HCEC 1CT (cell line): ENCODE results near the gene HDHD5.
A peak's percentile ranks its signal among the peaks of the same experiment; 100 is the strongest.

ENCODE experiments used
- DNase-seq: peaks from one replicate; pipeline ENCODE4 v3.0.0-alpha.2; 2017

The HDHD5 gene

DNA sequence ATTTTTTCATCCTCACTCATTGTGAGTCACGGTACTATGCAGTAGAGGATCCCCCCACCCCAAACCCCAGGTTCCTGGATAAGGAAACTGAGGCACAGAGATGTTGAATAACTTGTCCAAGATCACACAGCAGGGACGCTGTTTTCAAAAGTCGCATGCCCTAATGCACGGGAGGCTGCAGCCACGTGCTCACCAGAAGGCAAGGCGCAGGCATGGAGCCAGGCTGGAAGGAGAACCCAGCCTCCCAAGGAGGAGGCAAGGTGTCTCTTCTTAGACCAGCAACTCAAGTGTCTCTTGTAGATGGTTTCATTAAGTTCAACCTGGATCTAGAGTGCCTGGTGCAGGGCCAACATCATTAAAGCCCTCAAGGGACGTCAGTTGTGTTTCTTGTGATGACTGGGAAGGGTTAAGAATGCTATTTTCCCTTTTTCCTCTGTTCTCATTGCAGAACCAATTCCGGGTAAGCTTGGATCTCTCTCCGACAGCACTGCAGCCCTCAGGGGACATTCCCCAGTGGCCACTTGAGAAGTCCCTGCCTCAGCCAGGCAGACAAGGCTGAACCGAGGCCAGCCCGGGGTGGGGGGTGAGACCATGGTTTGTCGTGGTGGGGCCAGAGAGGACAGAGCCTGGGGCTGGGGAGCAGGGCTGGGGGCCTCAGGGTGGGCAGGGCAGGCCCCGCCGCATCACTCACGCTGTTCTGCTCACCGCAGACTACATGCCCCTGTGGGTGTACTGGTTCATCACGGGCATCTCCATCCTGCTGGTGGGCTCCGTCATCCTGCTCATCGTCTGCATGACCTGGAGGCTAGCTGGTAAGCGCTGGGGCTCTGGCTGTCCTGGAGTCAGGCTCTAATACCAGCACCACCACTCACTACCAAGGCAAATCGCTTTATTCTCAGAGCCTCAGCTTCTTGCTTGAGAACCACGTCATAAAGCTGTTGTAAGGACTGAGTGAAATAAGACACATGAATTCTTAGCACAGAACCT lies 53.6 kb downstream of the HDHD5 start:
- DNase-seq, result no peak

DNA sequence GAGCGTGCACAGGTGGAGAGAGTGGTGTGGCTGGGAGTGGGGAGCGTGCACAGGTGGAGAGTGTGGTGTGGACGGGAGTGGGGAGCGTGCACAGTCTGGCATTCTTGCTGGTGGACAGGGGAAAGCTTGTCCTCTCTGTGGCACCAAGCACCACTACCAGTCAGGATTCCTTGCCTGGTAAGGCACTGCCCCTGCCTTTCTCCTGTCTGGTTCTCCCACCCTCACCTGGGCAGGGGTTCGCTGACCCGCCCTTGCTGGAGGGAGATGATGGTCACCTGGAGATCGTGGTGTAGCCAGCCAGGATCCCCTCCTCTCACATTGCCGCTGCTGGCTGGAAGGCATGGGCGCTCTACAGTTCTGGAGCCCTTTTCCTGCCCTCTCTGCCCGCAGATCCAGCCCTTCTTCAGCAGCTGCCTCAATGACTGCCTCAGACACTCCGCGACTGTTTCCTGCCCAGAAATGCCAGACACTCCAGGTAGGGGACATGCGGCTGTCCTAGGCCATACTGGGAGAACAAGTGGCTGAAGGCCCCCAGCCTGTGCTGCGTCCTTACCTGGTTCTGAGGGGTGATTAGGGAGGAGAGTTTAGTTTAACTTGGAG lies 54.6 kb downstream of the HDHD5 start:
- no peak for DNase-seq

DNA sequence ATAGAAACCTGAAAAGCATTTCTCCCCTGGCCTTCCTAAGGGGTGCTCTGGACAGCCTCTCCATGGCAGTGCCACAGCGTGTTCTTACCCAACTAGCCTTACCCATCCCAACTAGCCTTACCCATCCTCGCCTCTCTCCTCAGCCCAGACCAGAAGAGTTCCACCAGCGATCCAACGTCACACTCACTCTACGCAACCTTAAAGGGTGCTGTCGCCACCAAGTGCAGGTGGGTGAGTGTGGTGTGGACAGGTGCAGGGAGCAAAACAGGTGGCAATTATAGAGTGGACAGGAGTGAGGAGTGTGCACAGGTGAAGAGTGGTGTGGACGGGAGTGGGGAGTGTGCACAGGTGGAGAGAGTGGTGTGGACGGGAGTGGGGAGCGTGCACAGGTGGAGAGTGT lies 55.7 kb downstream of the HDHD5 start:
- DNase-seq, result no peak

DNA sequence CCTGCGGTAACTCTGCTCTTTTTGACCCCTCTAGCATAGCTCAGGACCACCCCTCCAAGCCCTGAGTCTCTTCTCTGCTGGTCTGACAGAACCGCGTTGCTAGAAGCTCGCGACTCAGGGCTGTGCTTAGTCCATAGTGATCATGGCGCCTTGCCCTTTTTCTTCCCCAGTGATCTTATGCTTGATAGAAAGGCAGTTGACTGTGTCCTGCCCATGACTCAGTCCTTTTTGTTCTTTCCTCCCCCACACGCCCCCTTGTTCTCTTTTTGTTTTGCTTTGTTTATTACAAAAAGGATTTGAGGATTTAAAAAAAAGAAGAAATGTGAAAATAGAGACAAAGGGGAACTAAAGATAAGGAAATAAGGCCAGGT lies 56.8 kb downstream of the HDHD5 start:
- DNase-seq, result no peak

DNA sequence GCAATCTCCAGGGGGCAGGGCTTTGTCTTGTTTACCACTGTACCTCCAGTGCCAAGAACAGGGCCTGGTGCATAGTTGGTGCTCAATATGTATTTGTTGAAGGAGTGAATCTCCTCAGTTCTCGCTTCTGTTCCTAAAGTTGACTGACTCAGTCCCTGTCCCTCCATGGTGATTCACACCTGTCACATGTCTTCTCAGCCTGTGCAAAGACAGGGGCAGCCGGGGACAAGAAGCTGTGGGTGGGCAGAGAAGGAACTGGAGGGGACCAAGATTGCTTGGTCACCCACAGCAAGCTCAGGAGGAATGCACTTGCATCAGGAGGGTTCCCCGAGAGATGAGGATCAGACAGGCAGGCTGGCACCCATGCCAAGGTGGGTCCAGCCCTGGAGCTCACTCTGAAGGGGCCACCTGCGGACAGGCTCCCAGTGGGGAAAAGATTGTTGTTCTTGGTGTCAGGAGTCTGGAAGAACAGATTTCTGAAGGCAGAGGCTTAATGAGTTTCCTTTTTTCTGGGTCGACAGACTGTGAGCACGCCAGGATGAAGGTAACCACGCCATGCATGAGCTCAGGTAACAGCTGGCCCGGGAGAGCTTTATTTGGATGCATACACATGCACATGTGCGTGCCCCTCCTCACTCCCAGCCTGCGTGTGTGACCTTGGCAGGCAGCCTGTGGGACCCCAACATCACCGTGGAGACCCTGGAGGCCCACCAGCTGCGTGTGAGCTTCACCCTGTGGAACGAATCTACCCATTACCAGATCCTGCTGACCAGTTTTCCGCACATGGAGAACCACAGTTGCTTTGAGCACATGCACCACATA lies 57.4 kb downstream of the HDHD5 start:
- DNase-seq, result no peak

DNA sequence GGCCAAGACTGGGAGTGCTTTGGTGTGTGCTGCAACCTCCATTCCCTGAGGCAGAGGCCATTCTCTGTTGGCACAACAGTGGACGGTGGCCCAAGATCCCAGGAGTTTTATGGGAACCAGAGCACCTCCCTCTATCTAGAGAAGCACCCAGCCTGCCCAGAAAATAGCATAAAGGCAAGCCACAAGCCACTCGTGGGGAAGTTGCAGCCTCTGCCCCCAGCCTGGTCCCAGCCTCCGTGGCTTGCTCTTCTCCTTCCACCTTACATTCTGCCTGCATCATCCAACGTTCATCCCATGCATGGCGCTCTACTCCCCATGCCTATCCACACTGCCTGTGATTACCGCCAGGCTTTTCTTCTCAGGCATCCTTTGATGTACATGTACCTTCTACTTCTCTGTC lies 58.5 kb downstream of the HDHD5 start:
- DNase-seq, result no peak

DNA sequence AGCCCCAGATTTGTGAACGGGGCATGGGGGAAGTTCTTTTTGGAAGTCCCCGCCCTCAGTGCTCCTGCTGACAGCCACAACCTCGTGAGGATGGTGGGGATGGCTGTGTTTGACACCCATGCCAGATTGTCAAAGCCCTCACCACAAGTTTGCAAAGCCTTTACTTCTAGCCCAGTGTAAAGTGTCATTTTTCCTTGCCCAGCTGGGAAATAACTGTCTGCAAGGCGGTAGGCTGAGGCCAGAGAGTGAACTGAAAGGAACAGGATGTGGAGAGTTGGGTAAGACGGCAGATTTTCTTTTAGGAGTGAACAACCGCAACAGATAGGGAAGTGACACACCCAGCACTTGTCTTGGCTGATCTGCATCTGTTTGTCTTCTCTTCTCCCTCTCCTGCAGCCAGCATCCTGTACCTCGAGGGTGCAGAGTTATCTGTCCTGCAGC lies 60.7 kb downstream of the HDHD5 start:
- DNase-seq, result no peak

DNA sequence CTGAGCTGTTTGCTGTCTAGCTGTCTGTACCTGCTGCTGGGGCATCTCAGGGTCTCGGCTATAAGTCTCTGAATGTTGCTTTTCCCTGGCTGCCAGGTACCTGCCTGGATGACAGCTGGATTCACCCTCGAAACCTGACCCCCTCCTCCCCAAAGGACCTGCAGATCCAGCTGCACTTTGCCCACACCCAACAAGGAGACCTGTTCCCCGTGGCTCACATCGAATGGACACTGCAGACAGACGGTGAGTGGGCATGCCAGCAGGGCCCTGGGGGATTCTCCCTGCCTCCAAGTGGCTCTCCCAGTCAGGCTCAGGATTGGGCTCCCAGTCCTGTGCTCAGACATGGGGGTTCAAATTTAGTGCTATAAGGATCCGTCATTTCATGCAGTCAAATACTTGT lies 61.4 kb downstream of the HDHD5 start:
- DNase-seq, result no peak

DNA sequence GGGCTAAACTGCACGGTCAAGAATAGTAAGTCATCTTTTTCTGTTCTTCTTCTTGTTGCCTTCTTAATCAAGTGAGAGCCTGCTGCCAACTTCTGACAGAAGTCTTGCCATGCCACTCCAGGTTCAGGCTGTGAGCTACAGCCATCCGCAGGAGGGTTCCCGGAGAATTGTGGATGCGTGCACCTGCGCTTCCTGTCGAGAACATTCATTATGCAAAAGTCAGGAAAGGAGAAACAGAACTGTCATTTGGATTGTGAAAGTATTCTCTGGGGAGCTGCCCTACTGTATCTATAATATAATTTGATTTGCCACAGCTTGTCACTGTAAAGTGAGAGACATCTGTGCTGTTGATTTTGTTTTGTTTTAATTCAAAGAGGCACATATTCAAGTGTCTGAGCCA lies 62.0 kb downstream of the HDHD5 start:
- no peak for DNase-seq

DNA sequence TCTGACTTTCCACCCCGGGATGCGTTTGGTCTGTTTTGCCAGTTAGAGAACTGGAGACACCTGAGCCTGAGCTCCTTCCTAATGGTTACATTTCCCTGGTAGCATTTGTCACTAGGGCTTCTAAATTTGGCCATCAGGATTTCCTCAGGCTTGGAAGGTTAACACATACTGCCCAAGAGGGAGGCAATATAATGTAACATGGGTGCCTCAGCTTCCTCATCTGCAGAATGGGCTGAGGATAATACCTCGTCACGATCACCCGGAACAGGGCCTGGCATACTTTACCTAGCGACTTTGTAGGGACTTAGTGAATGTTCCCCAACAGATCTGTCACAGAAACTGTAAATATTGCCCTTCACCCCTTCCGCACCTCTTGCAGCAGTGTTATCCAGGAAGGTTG lies 63.0 kb downstream of the HDHD5 start:
- DNase-seq, result no peak

DNA sequence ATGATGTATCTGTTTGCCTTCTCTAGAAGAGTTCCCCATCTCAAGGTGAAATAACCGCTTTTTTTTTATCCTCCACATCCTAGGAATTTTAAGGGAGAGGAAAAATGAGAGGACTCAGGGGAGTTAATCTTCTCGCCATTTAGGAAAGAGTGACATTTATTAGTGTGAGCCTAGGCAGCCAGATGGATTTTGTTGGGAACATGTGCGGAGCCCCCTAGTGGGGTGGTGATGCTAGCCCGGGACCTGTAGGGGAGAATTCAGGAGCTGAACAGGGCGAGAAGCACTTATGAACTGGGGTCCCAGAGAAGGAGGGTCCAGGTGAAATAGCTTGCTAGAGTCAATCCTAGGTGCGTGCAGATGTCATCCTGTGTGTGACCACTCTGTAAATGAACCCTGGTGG lies 63.5 kb downstream of the HDHD5 start:
- DNase-seq, result peak; percentile 7

DNA sequence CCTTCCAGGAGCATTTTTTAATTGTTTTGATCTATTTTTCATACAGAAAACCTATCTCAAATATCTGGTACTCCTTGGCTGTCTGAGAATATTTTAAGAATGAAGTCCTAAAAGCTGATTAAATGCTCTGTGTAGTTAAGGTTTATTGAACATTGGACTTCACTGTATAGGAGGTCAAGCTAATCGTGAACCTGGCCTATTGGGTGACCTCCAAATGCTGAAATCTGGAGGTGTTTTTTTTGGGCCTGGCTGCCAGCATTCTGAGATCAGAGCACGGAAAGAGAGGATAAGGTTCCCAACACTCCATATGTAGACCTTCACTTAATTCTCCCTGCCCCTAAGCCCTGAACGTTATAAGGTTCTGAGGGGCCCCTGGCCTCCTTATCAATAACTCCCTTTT lies 66.0 kb downstream of the HDHD5 start:
- DNase-seq, result no peak

DNA sequence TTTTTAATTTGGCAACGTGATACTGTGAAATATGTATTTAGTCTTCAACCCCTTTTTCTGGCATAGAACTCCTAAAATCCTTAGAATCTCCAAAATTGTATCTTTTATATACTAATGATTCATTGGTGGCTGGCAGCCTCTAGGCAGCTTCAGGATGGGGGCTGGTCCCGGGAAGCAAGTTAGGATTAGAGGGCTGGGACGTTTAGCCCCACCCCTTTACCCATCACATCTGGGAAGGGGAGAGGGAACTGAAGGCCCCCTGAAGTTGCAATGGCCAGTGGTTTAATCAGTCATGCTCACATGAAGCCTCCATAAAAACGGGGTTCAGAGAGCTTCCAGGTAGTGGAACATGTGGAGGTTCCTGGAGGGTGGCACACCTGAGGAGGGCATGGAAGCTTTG lies 67.2 kb downstream of the HDHD5 start:
- no peak for DNase-seq

DNA sequence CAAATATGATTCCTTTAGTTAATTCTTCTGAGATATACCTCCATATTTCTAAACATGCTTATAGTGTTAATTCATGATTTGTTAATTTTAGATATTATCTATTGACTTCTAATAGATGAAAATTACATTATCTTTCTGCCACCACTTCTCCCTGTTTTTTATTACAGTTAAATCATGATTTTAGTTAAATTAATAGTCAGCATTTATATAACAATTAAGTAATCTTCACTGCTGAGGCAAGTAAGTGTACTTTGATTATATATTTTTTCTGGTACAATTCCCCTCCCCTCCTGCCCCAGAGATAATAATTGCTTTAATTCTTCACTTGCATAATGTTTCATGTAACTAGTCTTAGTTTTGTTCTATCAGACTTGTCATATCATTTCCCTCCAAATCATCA lies 68.5 kb downstream of the HDHD5 start:
- no peak for DNase-seq
